Amygdala (tissue), 56 donors: ENCODE measurements around the gene FXN.

ENCODE experiments used
- DNase-seq, 56 donors: peaks; one replicate each; lab custom pipeline; 2025; lab: John Stamatoyannopoulos, UW

Gene FXN

DNA sequence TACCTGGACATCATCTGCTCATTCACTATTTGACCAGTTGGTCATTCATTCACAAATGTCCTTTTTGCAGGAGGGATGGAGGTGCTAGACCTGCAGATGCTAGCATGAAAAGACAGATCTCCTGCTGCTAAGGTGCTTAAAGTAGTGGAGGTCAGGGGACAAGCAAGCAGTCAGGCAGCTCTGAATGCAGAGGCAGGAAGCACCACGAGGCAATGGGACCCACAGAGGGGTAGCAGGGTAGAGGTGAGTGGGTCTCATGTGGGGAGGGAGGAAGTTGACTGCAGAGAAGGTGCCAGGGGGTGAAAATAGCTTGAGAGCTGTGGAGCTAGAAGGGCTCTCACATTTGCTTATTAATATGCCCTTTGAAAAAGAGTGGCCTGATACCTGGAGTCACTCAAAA is 25.2 kb downstream of the FXN start:
- DNase-seq, result no peak

DNA sequence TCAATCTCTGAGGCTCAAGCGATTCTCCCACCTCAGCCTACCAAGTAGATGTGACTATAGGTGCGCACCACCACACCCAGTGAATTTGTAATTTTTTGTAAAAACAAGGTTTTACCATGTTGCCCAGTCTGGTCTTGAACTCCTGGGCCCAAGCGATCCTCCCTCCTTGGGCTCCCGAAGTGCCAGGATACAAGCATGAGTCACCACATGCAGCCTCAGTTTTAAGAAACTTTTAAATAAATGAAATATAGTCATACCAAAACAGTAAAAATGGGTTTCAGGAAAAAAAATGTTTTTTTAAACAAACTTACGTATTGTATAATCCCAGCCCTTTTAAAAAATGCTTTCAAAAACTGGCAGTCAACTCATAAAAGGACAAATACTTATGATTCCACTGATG is 26.6 kb downstream of the FXN start:
- no peak for DNase-seq

DNA sequence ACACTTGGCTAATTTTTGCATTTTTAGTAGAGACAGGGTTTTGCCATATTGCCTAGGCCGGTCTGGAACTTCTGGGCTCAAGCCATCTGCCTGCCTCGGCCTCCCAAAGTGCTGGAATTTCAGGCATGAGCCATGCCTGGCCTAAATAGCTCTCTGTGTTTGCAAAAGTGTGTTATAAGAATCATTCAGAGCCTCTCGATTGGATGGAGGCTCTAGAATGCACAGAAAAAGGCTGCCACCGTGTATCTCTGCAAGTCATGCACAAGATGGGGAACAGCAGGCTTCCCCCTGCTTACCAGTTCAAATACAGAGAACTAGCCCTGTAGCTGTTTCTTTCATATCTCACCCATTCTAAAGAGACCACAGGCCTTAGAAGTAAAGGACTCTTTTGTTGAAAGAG is 28.3 kb downstream of the FXN start:
- DNase-seq, result no peak

DNA sequence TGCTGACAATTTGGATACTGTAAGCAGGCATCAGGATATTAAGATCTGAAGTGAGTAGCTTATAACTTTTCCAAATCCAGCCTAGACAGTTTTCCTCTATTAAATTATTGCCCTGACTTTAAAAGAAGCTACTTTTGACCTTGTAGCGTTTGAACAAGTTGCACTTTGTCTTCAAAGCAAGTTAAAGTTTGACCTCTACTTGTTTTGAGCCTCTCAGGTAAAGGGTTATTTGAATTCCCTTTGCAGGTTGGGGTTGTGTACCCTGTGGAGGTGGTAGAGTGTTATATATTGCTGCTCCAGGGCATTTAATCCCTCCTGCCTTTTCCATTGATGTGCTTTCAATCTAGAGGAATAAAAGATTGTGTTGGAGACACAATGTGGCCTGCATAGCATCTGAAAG is 30.1 kb downstream of the FXN start:
- no peak for DNase-seq

DNA sequence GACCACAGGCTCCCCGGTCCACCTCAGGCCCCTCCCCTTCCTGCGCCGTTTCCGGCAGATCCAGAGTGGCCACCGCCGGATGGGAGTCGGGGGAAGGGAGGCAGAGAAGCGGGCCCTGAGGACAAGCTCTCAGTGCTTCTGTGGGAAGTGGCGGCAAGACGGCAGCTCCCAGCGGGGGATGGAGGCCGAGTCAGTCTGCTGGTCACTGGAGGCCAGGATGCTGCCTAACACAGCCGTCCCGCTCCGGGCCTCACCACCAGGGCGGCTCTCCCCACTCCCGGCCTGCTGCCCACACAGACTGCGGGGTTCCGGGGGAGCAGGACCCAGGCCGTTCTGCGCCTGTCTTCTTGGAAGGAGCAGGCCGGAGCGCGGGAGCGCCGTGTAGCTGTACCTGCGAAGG is 31.4 kb downstream of the FXN start:
- DNase-seq, result no peak

DNA sequence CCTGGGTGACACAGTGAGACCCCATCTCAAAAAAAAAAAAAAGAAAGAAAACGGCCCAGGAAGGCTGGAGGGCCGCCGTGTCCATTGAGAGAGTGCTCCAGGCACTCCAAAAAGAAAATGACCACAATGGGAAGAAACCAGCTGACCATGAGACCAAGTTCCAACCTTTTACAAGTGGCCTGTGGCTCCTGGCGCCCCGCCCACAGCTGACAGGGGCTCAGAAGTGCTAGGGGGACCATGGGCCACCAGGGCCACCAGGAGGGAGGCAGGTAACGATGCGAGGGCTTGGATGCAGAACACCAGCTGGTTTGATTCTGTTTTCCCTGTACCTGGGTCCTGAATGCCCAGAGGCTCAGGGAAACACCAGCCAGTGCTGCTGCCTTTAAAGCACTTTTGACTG is 34.6 kb downstream of the FXN start:
- no peak for DNase-seq

DNA sequence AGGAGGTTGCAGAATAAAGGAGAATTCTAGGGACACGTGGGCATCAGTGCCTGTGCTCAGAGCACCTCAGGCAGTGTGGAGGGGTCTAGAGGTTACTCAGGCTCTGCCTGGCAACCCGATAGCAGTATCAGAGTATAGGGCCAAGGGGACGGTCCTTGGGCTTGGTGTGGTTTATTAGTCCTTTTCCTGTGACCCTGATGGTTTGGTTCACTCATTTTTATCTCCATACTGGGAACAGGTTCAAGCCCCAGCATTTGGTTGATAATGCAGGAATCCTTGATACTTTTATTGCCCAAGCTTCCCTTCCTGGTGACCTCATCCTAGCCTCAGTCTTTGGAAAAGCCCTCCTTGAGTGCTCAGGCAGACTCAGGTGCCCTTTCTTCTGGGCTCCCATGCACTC is 35.5 kb downstream of the FXN start:
- no peak for DNase-seq

DNA sequence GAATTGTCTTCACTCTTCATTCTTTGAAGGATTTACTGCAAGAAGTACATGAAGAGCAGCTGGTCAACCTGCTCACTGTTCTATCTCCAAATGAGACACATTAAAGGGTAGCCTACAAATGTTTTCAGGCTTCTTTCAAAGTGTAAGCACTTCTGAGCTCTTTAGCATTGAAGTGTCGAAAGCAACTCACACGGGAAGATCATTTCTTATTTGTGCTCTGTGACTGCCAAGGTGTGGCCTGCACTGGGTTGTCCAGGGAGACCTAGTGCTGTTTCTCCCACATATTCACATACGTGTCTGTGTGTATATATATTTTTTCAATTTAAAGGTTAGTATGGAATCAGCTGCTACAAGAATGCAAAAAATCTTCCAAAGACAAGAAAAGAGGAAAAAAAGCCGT is 37.6 kb downstream of the FXN start:
- no peak for DNase-seq

DNA sequence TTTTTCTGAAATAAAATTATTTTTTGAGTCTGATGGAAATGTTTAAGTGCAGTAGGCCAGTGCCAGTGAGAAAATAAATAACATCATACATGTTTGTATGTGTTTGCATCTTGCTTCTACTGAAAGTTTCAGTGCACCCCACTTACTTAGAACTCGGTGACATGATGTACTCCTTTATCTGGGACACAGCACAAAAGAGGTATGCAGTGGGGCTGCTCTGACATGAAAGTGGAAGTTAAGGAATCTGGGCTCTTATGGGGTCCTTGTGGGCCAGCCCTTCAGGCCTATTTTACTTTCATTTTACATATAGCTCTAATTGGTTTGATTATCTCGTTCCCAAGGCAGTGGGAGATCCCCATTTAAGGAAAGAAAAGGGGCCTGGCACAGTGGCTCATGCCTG is 39.2 kb downstream of the FXN start:
- no peak for DNase-seq

DNA sequence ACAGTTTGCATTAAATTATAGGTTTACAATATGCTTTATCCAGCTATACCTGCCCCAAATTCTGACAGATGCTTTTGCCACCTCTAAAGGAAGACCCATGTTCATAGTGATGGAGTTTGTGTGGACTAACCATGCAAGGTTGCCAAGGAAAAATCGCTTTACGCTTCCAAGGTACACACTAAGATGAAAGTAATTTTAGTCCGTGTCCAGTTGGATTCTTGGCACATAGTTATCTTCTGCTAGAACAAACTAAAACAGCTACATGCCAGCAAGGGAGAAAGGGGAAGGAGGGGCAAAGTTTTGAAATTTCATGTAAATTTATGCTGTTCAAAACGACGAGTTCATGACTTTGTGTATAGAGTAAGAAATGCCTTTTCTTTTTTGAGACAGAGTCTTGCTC is 41.0 kb downstream of the FXN start:
- DNase-seq, result no peak

DNA sequence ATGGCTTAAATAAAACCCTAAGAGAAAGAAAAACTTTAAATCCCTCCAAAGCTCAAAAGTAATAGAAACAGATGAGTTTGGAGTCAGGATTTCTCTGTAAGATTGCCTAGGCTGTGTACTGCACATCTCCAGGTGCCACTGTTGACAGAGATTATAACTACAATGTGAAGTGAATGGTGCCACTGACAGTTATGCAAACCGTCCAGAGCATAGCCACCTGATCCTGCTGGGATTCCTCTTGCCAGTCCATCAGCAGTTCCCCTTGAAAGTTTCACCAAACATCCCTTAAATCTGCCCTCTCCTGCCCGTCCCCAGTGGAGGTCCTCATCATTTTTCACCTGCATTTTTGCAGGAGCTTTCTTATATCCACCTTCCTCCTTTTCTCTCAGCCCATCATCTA is 42.5 kb downstream of the FXN start:
- no peak for DNase-seq

DNA sequence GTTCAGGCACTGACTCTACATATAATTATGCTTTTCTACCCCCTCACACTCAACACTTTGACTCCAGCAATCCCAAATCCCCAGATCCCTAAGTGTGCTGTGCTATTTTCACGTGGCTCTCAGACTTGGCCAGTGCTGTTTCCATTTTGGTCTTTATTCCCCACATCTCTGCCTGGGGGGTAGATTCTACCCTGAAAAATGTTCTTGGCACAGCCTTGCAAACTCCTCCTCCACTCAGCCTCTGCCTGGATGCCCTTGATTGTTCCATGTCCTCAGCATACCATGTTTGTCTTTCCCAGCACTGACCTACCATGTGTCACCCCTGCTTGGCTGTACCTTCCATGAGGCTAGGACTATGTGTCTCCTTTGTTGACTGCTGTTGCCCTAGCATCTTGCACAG is 43.0 kb downstream of the FXN start:
- no peak for DNase-seq

DNA sequence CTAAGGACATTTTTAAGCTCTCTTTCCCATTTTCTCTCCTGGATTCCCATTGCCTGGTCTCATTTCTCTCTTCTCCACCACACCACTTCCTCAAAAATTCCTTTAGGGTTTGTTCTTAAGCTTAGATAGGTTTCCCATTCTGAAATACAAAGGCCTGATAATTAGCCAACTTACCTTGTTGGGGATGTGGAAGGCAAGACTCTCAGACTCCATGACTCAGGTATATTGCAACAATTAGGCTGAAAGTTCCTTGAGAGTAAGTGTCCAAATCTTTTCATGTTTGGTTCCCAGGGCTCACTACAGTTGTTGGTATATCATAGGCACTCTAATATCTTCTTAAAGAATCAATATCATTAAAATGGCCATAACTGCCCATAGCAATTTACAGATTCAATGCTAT is 43.6 kb downstream of the FXN start:
- no peak for DNase-seq

DNA sequence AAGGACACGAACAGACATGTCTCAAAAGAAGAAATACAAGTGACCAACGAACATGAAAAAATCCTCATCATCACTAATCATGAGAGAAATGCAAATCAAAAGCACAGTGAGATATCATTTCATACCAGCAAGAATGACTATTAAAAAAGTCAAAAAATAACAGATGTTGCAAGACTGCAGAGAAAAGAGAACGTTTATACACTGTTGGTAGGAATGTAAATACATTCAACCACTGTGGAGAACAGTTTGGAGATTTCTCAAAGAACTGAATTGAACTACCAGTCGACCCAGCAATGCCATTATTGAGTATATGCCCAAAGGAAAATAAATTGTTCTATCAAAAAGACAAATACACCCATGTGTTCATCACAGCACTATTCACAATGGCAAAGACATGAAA is 45.7 kb downstream of the FXN start:
- no peak for DNase-seq

DNA sequence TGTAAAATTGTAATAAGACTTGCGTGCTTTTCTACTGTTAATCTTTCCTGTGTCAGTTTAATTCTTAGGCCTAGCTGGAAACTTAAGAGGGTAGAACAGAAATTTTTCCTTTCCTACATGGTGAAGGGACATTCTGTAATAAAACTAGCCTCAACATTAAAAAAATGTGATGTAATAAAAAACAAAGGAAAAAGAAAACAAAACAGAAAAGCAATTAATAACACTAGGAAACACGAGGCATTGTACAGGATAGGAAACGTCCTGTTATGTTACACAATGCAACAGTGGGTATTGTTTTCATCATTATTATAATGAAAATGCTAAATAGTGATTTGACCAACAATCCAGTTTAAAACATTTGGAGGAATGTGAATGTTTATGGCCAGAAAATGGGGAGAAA is 47.8 kb downstream of the FXN start:
- no peak for DNase-seq

DNA sequence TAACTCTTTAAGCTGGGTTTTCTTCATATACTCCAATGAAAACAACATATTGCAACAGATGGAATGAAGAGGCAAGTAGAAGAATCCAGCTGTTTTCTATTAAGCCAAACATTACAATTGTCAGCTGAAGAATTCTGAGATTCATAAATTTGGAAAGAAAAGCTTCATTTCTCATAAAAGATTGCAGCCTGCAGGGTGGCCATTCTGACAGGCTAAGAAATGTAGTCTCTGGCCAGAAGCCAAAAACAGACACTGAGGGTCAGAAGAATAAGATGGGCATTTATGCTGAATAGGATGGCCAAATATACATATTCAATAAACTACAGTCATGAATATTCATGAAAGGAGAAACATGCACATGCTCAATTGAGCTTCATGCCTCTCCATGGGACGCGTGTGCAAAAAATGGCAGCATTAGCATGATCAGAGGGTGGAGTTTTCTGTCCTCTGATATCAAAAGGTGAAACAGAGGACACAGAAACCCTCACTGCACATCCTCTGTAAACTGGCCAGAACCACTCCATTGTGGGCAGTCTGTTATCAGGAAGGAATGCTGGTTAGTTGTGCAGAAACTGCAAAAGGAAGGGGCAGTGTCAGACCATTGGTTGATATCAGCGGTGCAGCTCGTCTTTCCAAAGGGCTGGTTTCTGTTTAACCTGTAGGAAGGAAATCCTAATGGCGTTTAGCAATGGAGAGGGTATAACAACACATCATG is 50.2 kb downstream of the FXN start:
- peak in 1 of 56 donors; percentile 5 for DNase-seq

DNA sequence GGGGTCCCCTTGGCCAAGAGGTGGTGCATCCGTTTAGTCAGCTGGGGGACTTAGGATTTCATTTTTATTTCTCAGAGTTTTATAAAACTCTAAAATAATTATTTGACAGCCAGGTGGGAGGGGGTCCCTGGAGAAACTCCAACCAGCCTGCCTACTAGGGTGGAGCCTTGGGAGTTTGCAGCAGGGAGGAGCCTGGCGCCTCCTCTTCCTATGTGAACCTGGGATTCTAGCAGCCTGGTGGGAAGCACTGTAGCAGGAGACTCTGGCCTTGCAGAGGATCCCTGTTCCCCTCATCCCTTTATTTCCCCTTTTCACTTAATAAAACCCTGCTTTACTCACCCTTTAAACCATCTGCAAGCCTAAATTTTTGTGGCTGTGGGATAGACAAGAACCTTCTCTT is 50.8 kb downstream of the FXN start:
- DNase-seq, result no peak

DNA sequence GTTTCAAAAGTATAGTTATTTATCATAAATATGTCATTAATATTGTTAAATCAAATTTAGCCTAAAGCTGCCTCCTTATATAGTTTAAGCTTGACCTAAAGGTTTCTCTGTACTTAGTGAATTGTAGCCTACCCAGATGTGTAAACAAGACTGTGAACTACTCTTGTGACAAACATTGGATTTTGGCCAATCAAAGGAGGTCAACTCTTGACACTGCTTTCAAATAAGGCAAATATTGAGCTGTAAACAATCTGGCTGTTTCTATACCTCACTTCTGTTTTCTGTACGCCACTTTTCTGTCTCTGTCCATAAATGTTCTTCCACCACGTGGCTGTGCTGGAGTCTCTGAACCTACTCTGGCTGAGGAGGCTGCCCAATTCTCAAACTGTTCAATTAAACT is 51.2 kb downstream of the FXN start:
- no peak for DNase-seq

DNA sequence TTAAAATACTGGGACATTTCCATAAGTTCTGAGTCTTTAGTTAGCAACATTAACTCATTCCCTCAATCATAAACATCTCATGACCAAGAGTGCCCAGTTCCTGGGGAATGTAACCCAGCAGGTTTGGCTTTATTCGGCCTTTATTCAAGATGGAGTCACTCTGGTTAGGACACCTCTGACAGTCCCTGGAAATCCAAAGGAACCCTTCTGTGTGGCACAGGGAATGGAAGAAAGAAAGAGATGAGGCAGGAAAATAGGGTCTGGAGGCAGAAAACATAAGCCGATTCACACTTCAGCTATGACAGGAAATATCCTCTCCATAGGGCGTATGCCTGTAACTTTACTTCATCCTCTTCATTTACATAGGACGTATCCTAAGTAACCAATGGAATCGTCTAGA is 53.5 kb downstream of the FXN start:
- no peak for DNase-seq

DNA sequence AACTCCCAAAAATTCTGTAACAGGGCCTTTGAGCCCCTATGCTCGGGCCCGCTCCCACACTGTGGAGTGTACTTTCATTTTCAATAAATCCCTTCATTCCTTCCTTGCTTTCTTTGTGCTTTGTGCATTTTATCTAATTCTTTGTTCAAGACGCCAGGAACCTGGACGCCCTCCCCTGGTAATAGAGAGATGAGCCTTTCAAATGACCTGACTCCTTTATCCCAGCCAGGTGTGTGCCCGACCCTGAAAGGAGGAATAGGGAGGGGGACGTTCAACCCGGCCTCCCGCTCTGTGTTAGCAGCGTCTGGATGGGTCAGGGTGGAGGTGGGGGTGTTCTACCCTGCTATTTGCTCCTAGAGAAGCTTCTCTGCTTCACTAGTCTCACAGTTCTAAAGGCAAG is 53.9 kb downstream of the FXN start:
- no peak for DNase-seq

DNA sequence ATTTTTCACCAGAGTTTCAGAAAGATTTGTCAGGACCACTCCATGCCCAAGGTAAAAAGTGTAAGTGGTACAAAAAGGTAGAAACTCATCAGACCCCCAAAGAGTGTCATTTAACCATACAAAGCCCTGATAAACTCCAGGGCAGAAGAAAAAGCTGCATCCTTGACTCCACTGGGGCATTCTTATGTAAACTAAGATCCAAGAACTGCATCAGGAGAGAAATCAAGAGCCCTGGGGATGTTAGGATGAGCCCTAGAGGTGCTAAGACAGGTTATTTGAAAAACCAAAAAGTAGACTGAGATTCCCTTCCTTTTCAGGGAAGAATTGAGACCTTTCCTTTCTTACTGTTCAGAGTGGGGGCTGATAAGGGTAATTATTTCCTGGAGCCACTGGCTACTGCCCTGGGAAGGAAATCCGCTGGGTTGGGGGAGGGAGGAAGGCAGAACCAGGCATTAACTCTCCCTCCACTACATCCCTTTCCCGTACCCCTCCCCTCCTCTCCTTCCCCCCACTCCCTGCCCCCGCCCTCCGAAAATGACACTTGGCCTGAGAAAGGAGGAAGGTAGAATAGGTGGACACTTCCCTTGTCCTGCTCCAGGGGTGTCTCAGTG is 54.7 kb downstream of the FXN start:
- DNase-seq, result no peak

DNA sequence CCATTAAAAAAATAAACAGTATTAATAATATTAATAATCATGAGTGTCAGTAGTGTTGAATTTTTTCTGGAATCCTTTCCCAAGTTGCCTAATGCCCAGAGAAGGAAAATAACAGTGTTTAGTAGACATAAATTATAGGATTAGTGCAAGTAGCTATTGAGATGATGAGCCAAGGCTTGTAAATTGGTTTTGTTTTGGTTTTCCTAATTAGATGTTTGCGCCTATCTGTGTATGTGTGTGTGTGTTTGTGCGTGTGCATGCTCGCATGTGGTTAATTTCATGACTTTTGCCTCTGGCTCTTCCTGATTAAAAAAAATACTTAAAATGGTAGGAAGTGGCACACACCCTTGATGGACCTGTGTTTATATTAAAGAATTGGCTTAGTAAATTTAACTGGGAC is 55.4 kb downstream of the FXN start:
- DNase-seq, result no peak
